ENCODE data around the gene SHISA9.

GRCh38 chr16:12972246-12972645 lies 70.8 kb downstream of the SHISA9 start:
- TF ChIP-seq CTCF (IDR thresholded peaks at IDR 0.05) = no peak
- no peak for TF ChIP-seq POLR2A (IDR thresholded peaks at IDR 0.05)
